DOHH2 (cell line): ENCODE results near the gene CLIC4.
A peak's percentile ranks its signal among the peaks of the same experiment; 100 is the strongest.

Experiments
- H3F3A ChIP-seq: fragments of 200-600 bp; sonication (generic), shearing (Covaris generic); 2 replicates; pipeline ENCODE4 v1.6.0; 2016; ENCODE audit warnings: antibody characterized with exemption, mild to moderate bottlenecking; ENCODE audit not compliant: control insufficient read depth, insufficient read depth
- H3K27ac ChIP-seq: fragments of 200-600 bp; sonication (generic); 2 replicates; pipeline ENCODE4 v1.5.1; 2014; ENCODE audit warnings: low read depth, mild to moderate bottlenecking, low read length, moderate library complexity
- H3K27me3 ChIP-seq: fragments of 200-600 bp; sonication (generic); 2 replicates; pipeline ENCODE4 v1.6.1; 2014; ENCODE audit warnings: mild to moderate bottlenecking, low read length, mixed read lengths; ENCODE audit not compliant: control insufficient read depth
- H3K36me3 ChIP-seq: fragments of 200-600 bp; sonication (generic); 2 replicates; pipeline ENCODE4 v1.6.1; 2014; ENCODE audit warnings: mild to moderate bottlenecking, low read length, moderate library complexity, mixed read lengths; ENCODE audit not compliant: control insufficient read depth
- H3K4me1 ChIP-seq: fragments of 200-600 bp; sonication (generic); 2 replicates; pipeline ENCODE4 v1.6.1; 2014; ENCODE audit warnings: mild to moderate bottlenecking, low read length, mixed read lengths; ENCODE audit not compliant: control insufficient read depth
- H3K4me2 ChIP-seq: fragments of 200-600 bp; sonication (generic); 2 replicates; pipeline ENCODE4 v1.6.0; 2014; ENCODE audit warnings: mild to moderate bottlenecking, low read length, moderate library complexity
- H3K4me3 ChIP-seq: fragments of 200-600 bp; sonication (generic); 2 replicates; pipeline ENCODE4 v1.5.1; 2014; ENCODE audit warnings: mild to moderate bottlenecking, low read length, mixed read lengths
- H3K79me2 ChIP-seq: fragments of 200-600 bp; sonication (generic); 2 replicates; pipeline ENCODE4 v1.6.1; 2014; ENCODE audit warnings: mild to moderate bottlenecking, low read length, mixed read lengths; ENCODE audit not compliant: control insufficient read depth
- H3K9me2 ChIP-seq: fragments of 200-600 bp; sonication (generic); replicated peaks from 2 replicates; pipeline ENCODE4 v1.6.1; 2014; ENCODE audit warnings: mild to moderate bottlenecking, low read length, mixed read lengths; ENCODE audit not compliant: control insufficient read depth
- H3K9me3 ChIP-seq: fragments of 200-600 bp; sonication (generic); 2 replicates; pipeline ENCODE4 v1.6.1; 2014; ENCODE audit warnings: antibody characterized with exemption, low read length, mixed read lengths; ENCODE audit not compliant: control insufficient read depth, insufficient read depth
- H4K20me1 ChIP-seq: fragments of 200-600 bp; sonication (generic); 2 replicates; pipeline ENCODE4 v1.6.0; 2014; ENCODE audit warnings: low read depth, mild to moderate bottlenecking, antibody characterized with exemption, low read length, moderate library complexity; ENCODE audit not compliant: control insufficient read depth, insufficient read depth
- CTCF ChIP-seq: fragments of 200-600 bp; sonication (generic); IDR thresholded peaks from one replicate; pipeline ENCODE4 v1.5.1; 2014; ENCODE audit warnings: antibody characterized with exemption, mild to moderate bottlenecking, low read depth, low read length; ENCODE audit not compliant: poor library complexity, severe bottlenecking
- EZH2phosphoT487 ChIP-seq: fragments of 200-600 bp; sonication (generic); IDR thresholded peaks from 2 replicates; pipeline ENCODE4 v1.6.1; 2017; ENCODE audit warnings: borderline replicate concordance, mild to moderate bottlenecking, antibody characterized with exemption, low read length, moderate library complexity, mixed read lengths

Gene CLIC4

GRCh38 chr1:24803220-24803619 lies 58.0 kb downstream of the CLIC4 start:
- Histone ChIP-seq H3K4me1 (peaks cover 68% of the 10 kb centered on the region), H3K27me3 (no peaks in the 10 kb centered on the region), H3K36me3 (peaks cover 27% of the 10 kb centered on the region), H3K4me3 (no peak overlapping the region), H4K20me1 (no peaks in the 10 kb centered on the region), H3K9me3 (no peaks in the 10 kb centered on the region), H3K27ac (no peak overlapping the region), H3K4me2 (no peak overlapping the region), H3F3A (peaks cover 6% of the 10 kb centered on the region; the same call in 1 of the 2 replicates), H3K79me2 (peaks cover 68% of the 10 kb centered on the region), H3K9me2 (no peaks in the 10 kb centered on the region)
- TF ChIP-seq EZH2phosphoT487 (no peak), CTCF (no peak)

GRCh38 chr1:24803987-24804530 lies 58.8 kb downstream of the CLIC4 start:
- peaks cover 71% of the 10 kb centered on the region for H3K79me2 ChIP-seq

GRCh38 chr1:24805534-24806301 lies 60.5 kb downstream of the CLIC4 start:
- Histone ChIP-seq H3K79me2 (peaks cover 87% of the 10 kb centered on the region), H4K20me1 (no peaks in the 10 kb centered on the region), H3K27me3 (no peaks in the 10 kb centered on the region), H3F3A (0 out of 2 replicates have a peak, but pooled peaks cover 9% of the 10 kb centered on the region), H3K9me3 (no peaks in the 10 kb centered on the region), H3K4me3 (peak overlapping the region; percentile 28; the same call in 1 of the 2 replicates), H3K27ac (peak overlapping the region; percentile 31; the same call in 1 of the 2 replicates), H3K36me3 (peaks cover 27% of the 10 kb centered on the region), H3K4me2 (peak overlapping the region; percentile 49), H3K4me1 (peaks cover 86% of the 10 kb centered on the region), H3K9me2 (no peaks in the 10 kb centered on the region)
- TF ChIP-seq CTCF, result no peak
- no peak for TF ChIP-seq EZH2phosphoT487

More at GRCh38 chr1:24803987-24804530, 58.8 kb downstream of the CLIC4 start:
- H3K9me3 ChIP-seq, result no peaks in the 10 kb centered on the region
- TF ChIP-seq EZH2phosphoT487 (no peak), CTCF (no peak)
- no peak overlapping the region for H3K4me2 ChIP-seq
- no peaks in the 10 kb centered on the region for H4K20me1 ChIP-seq
- H3K27ac ChIP-seq, result no peak overlapping the region
- 0 out of 2 replicates have a peak, but pooled peaks cover 6% of the 10 kb centered on the region for H3F3A ChIP-seq
- no peaks in the 10 kb centered on the region for H3K9me2 ChIP-seq
- H3K36me3 ChIP-seq, result peaks cover 24% of the 10 kb centered on the region
- H3K4me1 ChIP-seq, result peaks cover 76% of the 10 kb centered on the region
- no peaks in the 10 kb centered on the region for H3K27me3 ChIP-seq
- H3K4me3 ChIP-seq, result no peak overlapping the region
